ENCODE results near the gene CDC5L.
A peak's percentile ranks its signal among the peaks of the same experiment; 100 is the strongest.

The CDC5L gene

DNA sequence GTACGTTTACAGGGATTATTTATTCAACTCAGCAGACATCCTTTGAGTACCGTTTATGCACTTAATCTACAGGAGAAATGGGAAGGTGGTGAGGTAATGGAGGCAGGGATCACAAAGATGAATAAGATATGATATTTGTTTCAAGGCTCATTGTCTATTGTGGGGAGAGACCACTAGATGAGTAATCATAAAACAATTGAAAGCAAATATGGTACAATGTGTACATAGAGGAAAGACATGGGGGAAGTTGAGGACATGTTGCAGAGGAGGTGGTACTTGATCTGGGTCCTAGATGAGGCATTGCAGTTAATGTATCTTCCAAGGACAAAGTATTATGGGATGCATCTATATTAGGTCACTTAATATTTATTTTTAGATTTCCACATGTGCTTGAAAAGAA is 13.7 kb upstream of the CDC5L start:
- no peak for DNase-seq (ENCODE audit: low read depth)

DNA sequence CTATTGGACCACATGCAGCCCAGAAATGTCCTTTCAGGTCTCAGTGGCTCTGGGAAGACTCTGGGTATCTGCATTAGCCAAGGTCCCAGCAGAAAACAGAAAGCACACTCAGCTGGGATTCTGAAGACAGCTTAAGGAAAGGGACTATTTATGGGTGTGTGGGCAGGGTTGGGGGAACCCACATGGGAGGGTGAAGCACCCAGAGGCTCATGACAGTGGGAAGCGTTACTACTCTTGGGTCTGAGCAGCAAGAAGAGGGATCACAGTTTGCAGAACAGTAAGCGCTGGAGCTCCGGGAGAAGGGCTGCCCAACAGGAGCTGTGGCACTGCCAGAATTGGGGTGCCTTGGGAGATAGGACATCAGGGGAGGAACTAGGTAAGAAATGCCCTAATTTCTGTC is 12.4 kb upstream of the CDC5L start:
- DNase-seq (ENCODE audit: low read depth) = no peak

DNA sequence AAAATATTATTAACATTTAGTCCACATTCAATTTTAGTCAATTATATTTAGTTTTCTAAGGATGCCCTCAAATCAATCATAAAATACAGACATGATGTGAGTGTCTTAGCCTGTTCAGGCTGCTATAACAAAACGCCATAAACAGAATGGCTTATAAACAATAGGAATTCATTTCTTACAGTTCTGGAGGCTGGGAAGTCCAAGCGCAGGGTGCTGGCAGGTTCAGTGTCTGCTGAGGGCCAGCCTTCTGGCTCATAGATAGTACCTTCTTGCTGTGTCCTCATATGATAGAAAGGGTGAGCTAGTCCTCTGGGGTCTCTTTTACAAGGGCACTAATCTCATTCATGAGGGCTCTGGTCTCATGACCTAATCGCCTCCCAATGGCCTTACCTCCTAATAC is 10.0 kb upstream of the CDC5L start:
- DNase-seq (ENCODE audit: low read depth) = no peak

DNA sequence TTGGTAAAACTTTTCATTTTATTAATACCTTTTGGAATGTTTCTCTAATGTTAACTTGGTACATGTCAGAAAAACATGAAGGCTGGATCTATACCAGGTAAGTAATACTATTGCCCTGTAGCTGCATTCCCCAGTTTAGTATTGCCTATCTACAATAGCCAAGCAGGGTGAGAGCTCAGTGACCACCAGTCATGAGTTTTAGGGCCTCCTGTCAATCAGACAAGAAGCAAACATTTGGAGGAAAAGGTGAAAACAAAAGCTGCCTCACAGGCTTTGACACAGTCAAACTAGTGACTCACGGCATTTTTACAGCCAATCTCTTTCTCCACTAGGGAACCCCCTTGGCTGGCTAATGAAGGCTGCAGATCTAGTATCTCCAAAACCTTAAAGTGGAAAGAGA is 9.5 kb upstream of the CDC5L start:
- DNase-seq (ENCODE audit: low read depth) = no peak

DNA sequence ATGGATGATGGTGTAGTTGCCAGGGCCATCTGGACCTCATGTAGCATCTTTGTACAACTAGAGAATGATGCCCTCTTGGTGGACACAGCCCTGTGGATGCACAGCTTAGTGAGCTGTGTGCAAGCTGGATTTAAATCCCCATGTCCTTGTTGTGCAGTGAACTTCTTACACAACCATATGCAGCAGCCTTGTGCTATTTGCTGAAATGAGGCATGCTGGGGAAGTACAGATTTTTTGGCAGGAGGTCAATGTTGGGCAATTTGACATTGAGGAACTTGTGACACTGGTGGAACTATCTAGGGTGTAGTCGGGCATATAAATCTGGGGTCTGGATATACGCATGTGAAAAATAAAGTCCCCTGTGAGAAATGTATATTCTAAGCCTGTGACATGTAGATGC is 5.8 kb upstream of the CDC5L start:
- DNase-seq (ENCODE audit: low read depth) = no peak

DNA sequence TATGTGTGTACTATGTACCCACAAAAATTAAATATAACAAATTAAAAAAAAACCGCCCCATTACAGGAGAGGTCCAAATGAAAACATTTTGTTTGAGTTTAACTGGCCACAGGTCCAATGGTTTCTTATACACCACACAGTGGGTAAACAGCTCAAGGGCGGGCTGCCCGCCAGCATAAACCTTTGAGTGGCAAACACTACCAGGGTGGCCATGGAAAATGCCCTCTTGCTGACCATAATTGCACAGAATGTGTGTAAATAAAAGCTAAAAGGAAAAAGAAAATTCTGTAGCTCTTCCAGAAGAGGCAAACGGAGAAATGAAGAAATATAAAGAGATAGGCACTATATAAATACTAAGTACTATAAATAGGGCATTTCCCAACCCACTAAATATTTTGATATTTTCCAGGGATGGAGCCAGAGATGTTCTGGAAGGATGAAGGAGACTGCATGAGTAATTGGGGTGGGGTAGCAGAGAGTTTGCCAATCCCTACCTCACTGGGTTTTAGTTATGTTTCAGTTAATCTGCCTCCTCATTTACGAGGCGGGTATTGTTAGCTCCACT is 1.1 kb upstream of the CDC5L start:
- peak; percentile 72 for DNase-seq (ENCODE audit: low read depth)

DNA sequence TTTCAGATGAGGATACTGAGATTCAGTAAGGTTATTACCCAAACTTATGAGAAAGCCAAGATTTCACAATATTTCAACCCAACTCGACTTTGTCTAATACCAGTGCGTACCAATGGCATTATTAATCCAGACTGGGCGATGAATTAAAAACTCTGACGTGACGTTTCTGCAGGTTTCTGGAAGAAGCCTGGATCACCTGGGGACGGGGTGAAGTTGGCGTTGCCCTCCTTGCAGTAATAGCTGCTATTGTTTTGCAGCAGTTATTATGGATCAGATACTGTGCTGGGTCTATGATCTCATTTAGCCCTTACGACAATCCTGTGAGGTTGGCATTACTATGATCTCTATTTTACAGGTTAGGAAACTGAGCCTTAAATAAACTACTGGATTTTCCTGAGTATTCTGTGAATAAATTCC is 569 bp upstream of the CDC5L start:
- DNase-seq (ENCODE audit: low read depth) = no peak

DNA sequence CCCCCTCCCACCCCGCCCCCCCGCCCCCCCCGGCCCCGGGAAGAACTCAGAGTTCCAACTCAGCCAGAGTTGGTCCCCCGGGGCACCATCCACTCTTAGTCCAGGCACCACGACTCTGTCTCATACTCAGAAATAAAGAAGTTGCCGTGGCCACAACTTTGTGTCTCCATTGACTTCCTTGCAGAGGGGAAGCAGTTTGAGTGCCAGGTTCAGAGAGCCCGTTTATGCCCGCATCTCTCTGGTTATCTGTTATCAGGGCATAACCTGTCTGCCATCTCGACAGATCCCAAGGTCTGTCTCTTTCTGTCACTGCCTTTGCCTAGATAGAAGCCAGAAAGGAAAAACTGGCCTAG is 605 bp downstream of the CDC5L start:
- no peak for DNase-seq (ENCODE audit: low read depth)

DNA sequence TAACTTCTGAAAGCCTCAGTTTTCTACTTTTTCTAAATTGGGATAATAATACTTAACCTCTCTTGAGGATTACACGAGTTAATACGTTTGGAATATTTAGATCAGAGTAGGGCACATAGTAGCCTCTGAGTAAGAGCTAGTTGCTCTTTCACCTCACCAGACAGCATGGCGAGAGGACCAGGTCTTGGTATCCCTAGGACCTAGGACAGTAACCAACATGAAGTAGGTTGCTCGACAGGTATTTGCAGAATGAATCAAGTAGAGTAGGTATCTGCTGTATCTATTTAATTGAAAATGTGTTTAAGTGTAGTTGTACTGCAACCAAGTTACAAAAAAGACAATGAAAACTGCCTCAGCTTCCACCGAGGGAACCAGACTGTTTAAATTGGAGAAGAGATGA is 1.4 kb downstream of the CDC5L start:
- DNase-seq (ENCODE audit: low read depth) = no peak

DNA sequence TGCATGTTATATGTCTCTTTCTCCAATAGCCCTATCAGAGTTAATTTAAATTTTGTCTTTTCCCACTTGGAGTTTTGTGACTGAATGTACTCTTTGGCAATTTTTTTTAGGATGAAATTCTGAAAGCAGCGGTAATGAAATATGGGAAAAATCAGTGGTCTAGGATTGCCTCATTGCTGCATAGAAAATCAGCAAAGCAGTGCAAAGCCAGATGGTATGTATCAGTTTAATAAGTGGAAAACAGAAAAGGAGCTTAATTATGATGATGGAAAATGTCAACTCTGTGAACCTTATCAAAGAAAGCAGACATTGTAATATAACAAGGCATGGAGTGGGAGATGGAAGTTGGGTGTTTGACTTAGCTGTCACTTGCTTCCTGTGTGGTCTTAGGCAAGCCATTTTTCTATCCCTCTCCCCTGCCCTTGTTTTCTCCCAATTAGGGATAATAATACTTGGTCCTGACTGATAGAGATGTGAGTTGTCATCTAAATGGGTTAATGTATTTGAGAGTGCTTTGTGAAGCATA is 2.7 kb downstream of the CDC5L start:
- DNase-seq (ENCODE audit: low read depth) = no peak

DNA sequence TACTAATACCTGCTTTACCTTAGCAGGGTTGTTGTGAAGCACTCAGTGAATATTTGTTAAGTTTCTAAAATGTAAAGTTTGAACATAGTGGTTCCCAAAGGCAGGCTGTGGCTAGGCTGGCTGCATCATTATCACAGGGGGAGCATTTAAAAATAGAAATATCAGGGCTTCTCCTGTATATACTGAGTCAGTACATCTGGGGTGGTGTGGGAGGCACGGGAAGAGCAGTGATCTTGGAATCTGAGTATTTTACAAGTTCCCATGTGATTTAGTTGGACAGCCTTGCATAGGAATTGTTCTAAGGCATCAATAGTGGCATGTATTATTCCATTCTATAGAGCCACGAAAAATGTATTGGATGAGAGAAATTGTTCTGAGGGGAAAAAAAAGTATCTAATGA is 8.0 kb downstream of the CDC5L start:
- no peak for DNase-seq (ENCODE audit: low read depth)

DNA sequence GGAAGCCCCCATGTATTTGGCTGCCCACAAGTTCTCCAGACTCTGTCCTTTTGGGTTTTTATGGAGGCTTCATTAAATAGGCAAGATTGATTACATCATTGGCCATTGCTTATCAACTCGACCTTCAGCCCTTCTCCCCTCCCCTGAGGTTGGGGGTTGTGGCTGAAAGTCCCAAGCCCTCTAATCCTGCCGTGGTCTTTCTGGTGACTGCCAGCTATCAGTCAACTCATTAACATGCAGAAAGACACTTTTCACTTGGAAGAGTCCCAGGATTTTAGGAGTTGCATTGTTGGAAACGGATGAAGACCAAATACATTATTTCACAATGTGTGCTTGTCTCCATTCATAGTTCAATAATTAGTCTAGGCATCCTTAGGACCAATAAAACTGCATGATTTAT is 9.5 kb downstream of the CDC5L start:
- no peak for DNase-seq (ENCODE audit: low read depth)

DNA sequence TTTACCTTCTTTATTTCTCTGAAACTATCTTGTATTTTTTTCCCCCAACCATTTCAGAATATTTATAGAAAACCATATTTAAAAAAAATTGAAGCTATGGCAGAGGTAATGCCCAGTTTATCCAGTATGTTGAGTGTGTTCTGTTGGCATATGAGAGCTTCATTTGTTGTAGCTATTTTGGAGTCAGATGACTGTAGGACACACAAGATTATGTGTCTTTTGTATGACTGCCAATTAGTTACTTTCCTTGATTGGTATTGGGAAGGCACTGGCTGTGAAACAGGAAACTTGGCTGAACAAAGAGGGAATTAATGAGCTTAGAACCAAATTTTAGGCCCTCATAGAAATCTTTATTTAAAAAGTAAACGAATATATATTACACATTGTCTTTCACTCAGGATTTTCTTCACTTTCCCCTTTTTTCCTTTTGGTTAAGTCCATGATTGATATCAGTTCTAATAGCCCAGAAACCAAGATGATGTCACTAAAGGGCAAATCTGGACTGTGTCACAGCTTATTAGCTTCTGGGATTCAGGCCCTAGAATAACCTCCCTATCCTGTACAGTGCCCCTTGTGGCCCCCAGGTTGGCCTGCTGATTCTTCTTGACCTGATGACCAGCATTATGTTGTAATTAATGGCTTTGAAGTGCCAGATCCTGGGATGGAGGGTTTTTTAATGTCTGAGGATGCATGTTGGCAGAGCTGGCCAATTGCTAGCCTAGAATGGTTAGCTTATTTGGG is 10.1 kb downstream of the CDC5L start:
- DNase-seq (ENCODE audit: low read depth) = no peak

DNA sequence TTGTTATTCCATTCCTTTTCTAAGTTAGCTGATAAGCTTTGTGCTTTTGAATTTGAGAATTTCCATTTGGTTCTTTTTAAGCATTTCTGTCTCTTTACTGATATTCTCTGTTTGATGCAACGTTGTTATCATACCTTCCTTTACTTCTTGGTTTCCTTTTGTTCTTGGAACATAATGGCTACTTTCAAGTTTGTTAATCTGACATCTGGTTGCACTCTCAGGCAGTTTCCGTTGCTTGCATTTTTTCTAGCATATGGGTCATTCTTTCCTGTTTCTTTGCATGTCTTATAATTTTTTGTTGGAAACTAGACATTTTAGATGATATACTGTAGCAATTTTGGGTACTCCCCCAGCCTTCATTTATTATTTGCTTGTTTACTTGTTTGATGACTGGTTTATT is 12.5 kb downstream of the CDC5L start:
- DNase-seq (ENCODE audit: low read depth) = no peak

DNA sequence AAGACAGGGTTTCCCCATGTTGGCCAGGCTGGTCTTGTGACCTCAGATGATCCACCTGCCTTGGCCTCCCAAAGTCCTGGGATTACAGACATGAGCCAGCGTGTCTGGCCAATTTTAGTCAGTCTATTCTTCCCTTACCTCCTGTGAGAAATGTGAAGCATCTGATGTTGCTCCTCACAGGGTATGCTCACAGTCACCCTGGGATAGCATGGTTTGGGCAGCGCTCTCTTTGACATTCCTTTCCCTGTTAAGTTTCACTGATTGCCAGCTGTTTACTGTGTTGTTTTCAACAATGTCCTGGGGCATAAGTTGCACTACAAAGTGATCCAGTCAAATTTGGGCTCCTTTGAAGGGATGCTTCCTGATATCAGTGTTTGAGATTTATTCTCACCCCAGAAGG is 13.1 kb downstream of the CDC5L start:
- no peak for DNase-seq (ENCODE audit: low read depth)

DNA sequence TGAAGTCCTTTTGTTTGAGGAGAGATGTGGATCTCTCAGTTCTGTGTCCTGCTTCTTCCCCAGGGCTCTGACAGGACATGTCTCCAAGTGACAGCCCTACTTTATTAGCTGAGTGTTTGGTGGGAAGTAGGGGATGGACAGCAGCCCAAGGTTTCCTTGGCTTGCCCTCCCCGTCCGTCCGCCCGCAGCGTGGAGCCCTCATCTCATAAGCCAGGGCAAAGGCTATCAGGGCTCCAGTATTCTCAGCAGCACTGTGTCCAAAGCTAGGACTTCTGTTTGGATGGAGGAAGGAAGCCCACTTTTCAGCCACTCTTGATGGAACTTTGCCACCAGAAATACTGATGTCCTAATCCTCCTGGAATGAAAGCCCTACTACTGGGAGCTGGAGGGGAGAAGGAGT is 13.6 kb downstream of the CDC5L start:
- no peak for DNase-seq (ENCODE audit: low read depth)

DNA sequence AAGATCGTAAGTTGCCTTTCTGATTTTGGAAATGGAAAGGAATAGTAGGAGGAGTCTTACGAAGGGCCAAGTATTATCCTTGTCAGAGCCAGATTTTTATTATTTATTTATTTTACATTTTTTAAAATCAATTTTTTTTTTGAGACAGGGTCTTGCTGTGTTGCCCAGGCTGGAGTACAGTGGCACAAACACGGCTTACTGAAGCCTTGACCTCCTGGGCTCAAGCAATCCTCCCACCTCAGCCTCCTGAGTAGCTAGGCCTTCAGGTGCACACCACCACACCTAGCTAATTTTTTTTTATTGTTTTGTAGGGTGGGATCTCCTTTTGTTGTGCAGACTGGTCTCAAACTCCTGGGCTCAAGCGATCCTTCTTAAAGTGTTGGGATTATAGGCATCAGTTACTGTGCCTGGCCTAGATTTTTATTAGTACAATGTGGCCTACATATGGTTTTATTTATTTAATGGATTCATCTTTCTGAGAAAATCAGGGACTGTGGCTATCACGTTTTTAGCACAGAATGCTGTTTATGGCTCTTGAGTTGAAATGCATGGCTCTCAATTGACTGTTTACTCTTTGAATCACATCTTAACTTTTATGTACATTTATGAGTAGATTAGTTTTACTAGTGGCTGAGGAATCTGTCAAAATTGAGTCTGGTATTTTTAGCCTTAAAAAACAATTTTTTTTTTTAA is 16.7 kb downstream of the CDC5L start:
- DNase-seq (ENCODE audit: low read depth) = no peak

DNA sequence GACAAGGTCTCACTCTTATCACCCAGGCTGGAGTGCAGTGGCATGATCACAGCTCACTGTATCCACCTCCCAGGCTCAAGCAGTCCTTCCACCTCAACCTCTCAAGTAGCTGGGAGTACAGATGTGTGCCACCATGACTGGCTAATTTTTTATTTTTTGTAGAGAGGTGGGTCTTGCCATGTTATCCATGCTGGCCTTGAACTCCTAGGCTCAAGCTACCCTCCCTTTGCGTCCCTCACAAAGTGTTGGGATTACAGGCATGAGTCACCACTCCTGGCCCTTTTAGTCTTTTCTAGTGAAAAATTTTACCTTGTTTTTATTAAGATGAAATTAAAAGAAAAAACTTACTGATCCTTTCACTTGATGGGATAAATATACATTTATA is 17.2 kb downstream of the CDC5L start:
- no peak for DNase-seq (ENCODE audit: low read depth)

DNA sequence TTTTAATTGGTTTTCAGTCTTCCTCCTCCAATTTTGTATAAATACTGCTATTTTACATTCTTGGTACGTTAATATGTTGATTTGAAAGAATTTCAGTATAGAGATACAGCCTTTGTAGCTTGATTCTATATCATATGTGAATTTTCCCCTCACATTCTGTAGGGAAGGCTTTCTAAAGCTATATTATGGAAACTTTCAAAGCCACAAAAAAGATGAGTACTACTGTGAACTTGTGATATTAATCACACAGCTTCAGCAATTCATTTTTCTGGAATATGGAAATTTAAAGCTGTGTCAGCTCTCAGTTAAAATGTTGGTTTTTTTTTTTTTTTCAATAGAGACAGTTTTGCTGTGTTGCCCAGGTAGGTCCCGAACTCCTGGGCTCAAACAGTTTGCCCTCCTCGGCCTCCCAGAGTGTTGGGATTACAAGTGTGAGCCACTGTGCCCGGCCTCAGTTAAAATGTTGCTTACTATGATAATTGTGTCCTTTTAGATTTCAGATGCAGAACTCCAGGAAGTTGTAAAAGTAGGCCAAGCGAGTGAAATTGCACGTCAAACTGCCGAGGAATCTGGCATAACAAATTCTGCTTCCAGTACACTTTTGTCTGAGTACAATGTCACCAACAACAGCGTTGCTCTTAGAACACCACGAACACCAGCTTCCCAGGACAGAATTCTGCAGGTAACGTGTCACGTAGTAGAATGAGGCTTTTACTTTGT is 20.6 kb downstream of the CDC5L start:
- DNase-seq (ENCODE audit: low read depth) = no peak

DNA sequence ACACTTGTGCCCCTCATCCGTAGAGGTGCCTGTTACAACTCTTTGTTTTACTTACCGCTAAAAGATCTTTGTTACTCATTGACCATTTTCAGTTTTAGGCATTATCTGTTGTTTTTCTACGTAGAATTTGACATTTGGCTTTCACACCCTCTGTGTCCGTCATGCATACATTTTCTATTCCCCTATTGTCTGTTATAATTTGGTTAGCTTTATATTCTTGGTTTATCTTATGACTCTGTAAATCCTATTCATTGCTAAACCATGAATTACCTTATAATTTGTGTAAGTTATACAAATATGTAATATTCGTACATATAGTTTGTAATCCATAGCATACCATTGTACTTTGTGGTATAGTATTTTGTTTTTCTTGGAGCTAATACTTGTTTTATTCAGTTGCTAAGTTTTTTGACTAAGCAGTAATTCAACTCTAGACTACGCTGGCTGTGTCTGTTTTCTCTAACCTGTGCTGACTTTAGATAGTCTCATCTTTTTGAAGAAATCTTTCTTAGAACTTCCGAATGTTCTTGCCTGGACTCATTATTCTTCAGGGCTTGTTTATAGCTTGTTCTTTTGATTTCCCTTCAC is 21.8 kb downstream of the CDC5L start:
- DNase-seq (ENCODE audit: low read depth) = no peak

DNA sequence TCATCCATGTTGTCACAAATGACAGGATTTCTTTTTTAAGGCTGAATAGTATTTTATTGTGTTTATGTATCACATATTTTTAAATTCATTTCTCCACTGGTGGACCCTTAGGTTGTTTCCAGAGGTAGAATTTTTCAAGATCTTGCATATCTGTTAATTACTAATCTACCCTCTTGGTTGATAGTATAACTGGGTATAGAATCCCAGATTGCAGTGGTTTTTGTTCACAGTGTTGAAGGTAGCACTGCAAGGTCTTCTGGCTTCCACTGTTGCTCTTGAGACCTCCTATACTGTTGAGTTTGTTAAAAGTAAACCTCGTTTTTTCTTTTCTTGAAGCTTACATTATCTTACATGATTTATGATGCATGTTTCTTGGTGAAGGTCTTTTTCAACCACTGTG is 22.9 kb downstream of the CDC5L start:
- no peak for DNase-seq (ENCODE audit: low read depth)

DNA sequence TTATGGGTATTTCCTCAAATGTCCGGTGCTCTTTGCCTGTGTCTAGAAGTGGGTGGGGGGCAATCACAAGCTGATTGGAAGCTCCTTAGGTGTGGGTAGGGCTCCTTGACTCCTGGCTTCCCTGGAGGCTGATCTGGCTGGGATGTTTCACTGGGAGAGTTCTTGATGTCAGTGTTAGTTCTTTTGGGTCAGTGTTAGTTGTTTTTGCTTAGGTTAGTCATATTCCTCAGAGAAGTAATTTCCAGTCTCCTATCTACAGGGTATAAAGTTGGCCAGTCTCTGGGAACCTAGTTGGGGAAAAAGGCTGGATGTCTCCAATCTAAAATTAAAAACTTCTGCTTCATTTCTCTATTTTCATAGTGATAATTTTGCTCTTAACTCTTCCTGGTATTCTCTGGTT is 23.6 kb downstream of the CDC5L start:
- DNase-seq (ENCODE audit: low read depth) = peak; percentile 21

DNA sequence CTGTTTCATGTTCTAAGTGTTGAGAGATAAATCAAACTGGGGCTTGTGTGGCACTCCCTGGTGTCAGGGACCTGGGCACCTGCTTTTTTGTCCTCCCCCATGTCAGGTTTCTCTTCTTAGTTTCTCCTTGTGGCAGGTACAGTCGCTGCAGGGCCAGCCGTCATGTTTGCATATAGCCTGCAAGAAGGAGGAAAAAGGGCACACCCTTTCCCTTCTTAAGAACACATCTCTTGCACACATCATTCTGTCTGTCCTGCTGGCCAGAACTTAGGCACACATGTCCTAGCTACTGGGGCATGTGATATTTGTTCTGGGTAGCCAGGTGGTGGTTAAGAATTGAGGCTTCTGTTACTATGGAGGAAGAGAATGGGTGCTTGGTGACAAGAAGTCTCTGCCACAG is 27.9 kb downstream of the CDC5L start:
- no peak for DNase-seq (ENCODE audit: low read depth)

All from stromal cell of bone marrow (primary cell).